Aorta (tissue), 5 donors: ENCODE data around the gene SLC8A1. TPM values are rescaled to one million over a fixed set of nuclear protein-coding genes. Genes with fewer than 3 reads are reported as not detected.

Source experiments
- ATAC-seq: fragments of 200-7000 bp; cut with Tn5 transposase; one replicate; pipeline ENCODE4 v1.9.1; 2022; ENCODE audit warnings: moderate library complexity; ENCODE audit not compliant: low FRiP score
- DNase-seq, 2 donors: peaks; one replicate each; pipeline ENCODE4 v3.0.0-alpha.2; 2020
- H3K27ac ChIP-seq, 2 donors: one replicate each; pipeline ENCODE4 v1.5.1; 2013; ENCODE audit warnings: low read length in 2 of 2, mild to moderate bottlenecking in 2 of 2, moderate library complexity in 2 of 2, control low read depth in 1 of 2, inconsistent platforms in 1 of 2, low read depth in 1 of 2
- H3K27me3 ChIP-seq, 2 donors: one replicate each; pipeline ENCODE4 v1.6.1; 2013; ENCODE audit warnings: control low read depth in 1 of 2, low read length in 1 of 2, mild to moderate bottlenecking in 1 of 2, moderate library complexity in 1 of 2; ENCODE audit not compliant: insufficient read depth in 2 of 2, control insufficient read depth in 1 of 2
- H3K36me3 ChIP-seq, 2 donors: one replicate each; pipeline ENCODE4 v1.6.1; 2013; ENCODE audit warnings: control low read depth in 1 of 2, low read length in 1 of 2, mild to moderate bottlenecking in 1 of 2; ENCODE audit not compliant: insufficient read depth in 2 of 2, control insufficient read depth in 1 of 2
- H3K4me1 ChIP-seq, 2 donors: one replicate each; pipeline ENCODE4 v1.6.1; 2013; ENCODE audit warnings: low read length in 2 of 2, control low read depth in 1 of 2, mild to moderate bottlenecking in 1 of 2, moderate library complexity in 1 of 2; ENCODE audit not compliant: insufficient read depth in 2 of 2, control insufficient read depth in 1 of 2
- H3K4me3 ChIP-seq, 2 donors: one replicate each; pipeline ENCODE4 v1.5.1; 2013; ENCODE audit warnings: low read length in 2 of 2, control low read depth in 1 of 2, mild to moderate bottlenecking in 1 of 2
- H3K9me3 ChIP-seq: one replicate; pipeline ENCODE4 v1.6.1; 2013; ENCODE audit warnings: mild to moderate bottlenecking, low read length; ENCODE audit not compliant: control insufficient read depth
- WGBS, 2 donors: extraction: QIAGEN DNeasy Blood & Tissue Kit; methylation state at CpG; one replicate each; pipeline ENCODE4 v1.1.7; 2013; 5-methylcytosine and 5-hydroxymethylcytosine counted together
- intact Hi-C, 2 donors: fragments of 100-400 bp; cut with DNase I; formaldehyde crosslinking; loops; one replicate each; pipeline versions ENCODE4 v1.14.2 to v1.15.0; 2022
- polyA plus RNA-seq, 2 donors: library from polyadenylated mRNA; stranded (reverse); fragments of 200-250 nt; gene quantifications; one replicate each; pipeline ENCODE4 v1.2.3, GENCODE V29; 2013
- total RNA-seq, 2 donors: library from RNA; stranded (reverse); fragmentation: NEBNext Ultra II Directional; extraction: Animal tissue kit (Norgen Biotek cat#: 25700); gene quantifications; one replicate each; pipeline ENCODE4 v1.2.1, GENCODE V29; 2021
- donor health status: healthy with polysubstance abuse.
- donor health status: Bipolar disorder and iron deficiency.
- donor health status: DM: no; HTN: no; CAD: no.
- donor health status: DM: no; HTN: no; CAD: no.
- donor health status: DM: yes; HTN: yes; CAD: no.

Gene SLC8A1
- total and polyA plus RNA-seq, 4 donors = 0.38 to 35.9 (median 15.7) TPM

DNA sequence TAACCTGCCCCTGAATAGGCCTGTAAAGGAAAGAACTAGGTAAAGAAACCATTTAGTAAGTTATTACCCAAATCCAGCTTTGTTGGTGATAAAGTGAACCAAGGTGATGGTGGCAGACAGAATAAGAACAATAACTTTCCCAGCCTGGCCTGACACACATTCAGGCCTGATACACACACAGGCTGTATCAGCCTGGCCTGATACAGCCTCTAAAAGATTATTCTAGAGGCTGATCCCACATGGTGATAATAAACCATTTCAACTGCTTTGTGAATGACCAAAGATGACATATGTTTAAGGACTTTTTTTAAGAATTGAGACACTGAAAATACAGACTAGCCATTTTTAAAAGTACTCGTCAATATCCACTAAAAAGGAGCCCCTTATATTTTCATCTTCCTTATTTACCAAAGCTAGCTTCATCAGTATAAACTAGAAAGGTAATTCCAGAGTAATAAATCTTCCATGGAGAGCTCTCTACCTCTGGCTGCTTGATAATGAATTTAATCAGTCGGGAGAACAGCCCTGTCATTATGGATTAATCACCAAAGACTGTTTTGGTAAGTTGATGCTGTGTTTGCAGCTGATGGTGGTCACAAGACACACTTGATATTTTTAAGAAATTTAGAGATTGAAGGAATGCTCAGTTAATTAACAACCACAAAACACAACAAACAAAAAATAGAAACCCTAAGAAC lies 77.2 kb downstream of the SLC8A1 start:
- H3K36me3 ChIP-seq = no peaks in the 10 kb centered on the region
- intact Hi-C loops = no loop called here
- ATAC-seq = no peak
- H3K27me3 ChIP-seq = no peaks in the 10 kb centered on the region
- H3K27ac ChIP-seq = no peak overlapping the region
- no peak overlapping the region for H3K4me3 ChIP-seq
- no peaks in the 10 kb centered on the region for H3K9me3 ChIP-seq
- WGBS, 2 donors = 94 to 95% methylated on average over 2 of the region's 2 CpGs
- peaks cover 0 to 6% of the 10 kb centered on the region in 2 donors for H3K4me1 ChIP-seq
- DNase-seq = no peak

DNA sequence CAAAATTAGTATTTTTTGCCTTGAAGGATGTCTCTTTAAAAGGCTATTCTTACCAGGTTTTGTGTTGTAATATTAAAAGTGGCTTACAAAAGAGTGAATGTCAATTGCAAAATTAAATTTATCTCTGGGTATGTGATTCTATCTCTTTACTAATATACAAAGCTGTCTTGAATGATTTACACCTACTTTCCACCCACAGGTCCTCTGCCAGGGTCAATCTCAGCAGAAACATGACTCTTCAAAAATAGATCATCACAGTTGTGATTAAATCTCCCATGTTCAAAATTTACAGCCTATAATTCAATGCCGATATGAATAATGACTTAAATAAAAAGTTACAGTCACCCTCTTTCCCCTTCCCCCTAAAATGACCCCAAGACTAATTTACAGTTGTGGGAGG lies 78.8 kb downstream of the SLC8A1 start:
- WGBS, 2 donors = 64 to 74% methylated on average over 1 of the region's 1 CpG
- intact Hi-C loops = no loop called here
- DNase-seq (no peak), ATAC-seq (no peak)
- Histone ChIP-seq H3K36me3 (no peaks in the 10 kb centered on the region), H3K9me3 (no peaks in the 10 kb centered on the region), H3K27me3 (no peaks in the 10 kb centered on the region), H3K4me1 (peaks cover 0 to 6% of the 10 kb centered on the region in 2 donors), H3K27ac (no peak overlapping the region), H3K4me3 (no peak overlapping the region)

DNA sequence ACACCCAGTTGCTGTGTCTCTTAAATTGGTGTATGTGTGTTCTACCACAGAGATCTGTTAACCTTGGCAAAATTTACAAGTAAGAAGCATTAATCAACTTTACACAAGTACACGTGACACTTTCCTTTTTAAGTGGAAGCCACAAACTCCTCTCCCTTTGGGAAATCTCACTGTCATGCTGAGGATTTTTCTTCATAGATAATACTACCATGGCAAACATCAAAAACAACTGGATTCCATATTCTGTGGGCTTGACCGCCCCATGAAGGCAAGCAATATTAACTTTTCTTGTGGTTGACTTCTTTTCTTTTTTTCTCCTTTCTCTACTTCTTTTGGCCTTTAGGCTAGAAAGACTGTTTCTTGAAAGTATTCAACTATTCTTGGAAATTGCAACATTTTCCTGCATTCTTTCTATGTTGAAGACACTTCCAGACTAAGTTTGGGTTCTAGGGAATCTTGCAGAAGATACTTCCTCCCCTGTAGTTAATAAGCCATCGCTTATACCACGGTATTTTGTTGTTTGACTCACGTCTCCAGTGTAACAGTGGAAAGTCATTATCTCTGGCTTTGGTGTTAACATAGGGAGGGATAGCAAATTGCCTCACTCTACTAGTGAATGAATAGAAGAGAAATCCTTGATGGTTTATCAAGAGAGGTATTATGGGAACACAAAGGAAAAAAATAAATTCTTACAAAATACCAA lies 79.5 kb downstream of the SLC8A1 start:
- no peaks in the 10 kb centered on the region for H3K36me3 ChIP-seq
- no peak overlapping the region for H3K27ac ChIP-seq
- H3K4me3 ChIP-seq = no peak overlapping the region
- no peak for DNase-seq
- H3K4me1 ChIP-seq = peaks cover 0 to 6% of the 10 kb centered on the region in 2 donors
- H3K9me3 ChIP-seq = no peaks in the 10 kb centered on the region
- WGBS, 2 donors = 69 to 71% methylated on average over 5 of the region's 5 CpGs
- ATAC-seq = peak; percentile 45
- no peaks in the 10 kb centered on the region for H3K27me3 ChIP-seq
- intact Hi-C loops = no loop called here

DNA sequence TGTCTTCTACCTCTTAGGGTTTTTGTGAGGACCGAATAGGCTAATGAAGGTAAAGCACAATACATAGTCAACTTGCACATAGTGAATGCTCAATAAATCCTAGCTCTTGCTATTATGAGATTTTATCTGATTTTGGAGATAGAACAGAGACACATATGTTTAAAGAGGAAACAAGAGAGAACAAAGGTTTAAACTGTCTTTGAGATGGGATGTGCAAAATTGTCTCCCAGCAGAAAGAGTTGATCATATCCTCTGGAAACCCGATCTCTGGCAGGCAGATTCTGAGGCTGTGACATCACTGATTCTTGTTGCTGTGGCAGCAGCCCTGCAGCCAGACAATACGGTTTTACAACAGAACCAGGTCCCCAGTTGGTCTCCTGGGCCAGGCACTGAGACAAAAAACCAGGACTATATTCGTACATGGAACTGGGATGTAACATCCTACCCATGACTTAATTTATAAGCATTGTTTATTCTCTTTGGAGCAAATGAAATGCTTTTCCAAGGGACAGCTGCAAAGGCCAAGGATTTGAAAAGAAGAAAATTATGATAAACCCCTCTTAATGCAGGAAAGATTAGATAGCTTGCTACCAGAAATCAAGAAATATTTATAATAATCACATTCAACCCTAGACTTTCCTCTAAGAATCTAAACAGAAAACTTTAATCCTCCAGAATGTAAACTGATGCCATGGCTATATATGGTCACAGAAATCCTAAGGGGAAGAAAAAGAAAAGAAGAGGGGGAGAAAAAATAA lies 80.2 kb downstream of the SLC8A1 start:
- peaks cover 0 to 4% of the 10 kb centered on the region in 2 donors for H3K4me1 ChIP-seq
- intact Hi-C loops = no loop called here
- no peaks in the 10 kb centered on the region for H3K36me3 ChIP-seq
- DNase-seq (peak; percentile 68 to 76), ATAC-seq (peak; percentile 83)
- no peak overlapping the region for H3K4me3 ChIP-seq
- no peak overlapping the region for H3K27ac ChIP-seq
- H3K9me3 ChIP-seq = no peaks in the 10 kb centered on the region
- WGBS, 2 donors = 18 to 19% methylated on average over 4 of the region's 4 CpGs
- no peaks in the 10 kb centered on the region for H3K27me3 ChIP-seq

DNA sequence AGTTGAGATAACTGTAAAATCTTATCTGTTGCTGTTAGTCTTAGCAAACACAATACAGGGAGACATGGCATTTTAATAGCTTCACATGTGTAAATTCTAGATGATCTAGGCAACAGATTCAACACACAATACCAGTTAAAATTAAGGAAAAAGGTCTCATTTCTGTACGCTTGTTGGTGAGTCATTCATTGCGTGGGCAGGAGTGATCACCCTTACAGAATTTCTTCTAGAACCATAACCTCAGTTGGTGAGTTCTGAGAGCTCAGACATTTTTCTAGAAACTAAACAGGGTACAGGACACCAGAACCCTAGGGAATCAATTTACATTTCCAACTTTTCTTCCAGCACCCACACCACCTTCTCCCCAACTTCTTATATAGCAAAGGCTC lies 81.9 kb downstream of the SLC8A1 start:
- 83 to 84% methylated on average over 2 of the region's 2 CpGs for WGBS, 2 donors
- no peaks in the 10 kb centered on the region for H3K9me3 ChIP-seq
- H3K27ac ChIP-seq = no peak overlapping the region
- ATAC-seq (no peak), DNase-seq (no peak)
- no peaks in the 10 kb centered on the region for H3K27me3 ChIP-seq
- H3K4me3 ChIP-seq = no peak overlapping the region
- no peaks in the 10 kb centered on the region for H3K36me3 ChIP-seq
- intact Hi-C loops = no loop called here
- peaks cover 0 to 4% of the 10 kb centered on the region in 2 donors for H3K4me1 ChIP-seq

DNA sequence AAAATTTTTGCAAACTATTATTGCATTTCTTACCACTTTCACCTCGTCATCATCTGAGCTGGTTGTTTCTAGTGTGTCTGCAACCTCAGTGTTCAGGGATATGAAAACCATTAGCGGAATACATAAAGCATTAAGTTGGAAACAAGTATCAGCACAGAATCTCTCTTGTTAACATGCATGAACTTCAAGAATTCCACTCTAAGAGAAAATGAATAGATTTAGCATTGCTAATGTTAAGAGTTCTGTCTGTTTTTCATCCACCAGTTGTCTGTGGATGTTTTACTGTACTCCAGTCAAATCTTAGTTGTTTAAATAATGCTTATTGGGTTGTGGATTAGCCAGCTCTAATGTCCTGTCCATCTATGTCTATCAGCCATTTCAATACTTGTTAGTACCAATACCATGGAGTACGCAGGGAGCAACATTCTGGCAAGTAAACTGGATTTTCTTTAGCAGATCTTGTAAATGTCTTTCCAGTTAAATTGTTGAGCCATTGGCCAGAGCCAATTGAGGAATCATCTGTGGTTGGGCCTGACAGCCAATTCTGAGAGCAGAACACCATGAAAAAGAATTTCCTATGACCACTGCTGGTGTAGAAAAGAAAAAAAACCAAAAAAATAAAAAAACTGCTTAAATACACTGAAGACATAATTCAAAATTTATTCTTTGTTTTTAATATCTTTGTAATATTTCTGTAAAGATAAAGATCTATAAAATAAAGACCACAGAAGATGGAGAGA lies 82.5 kb downstream of the SLC8A1 start:
- WGBS, 2 donors = 95 to 98% methylated on average over 3 of the region's 3 CpGs
- intact Hi-C loops = no loop called here
- no peaks in the 10 kb centered on the region for H3K36me3 ChIP-seq
- no peak overlapping the region for H3K27ac ChIP-seq
- no peaks in the 10 kb centered on the region for H3K9me3 ChIP-seq
- no peak for ATAC-seq
- H3K27me3 ChIP-seq = no peaks in the 10 kb centered on the region
- H3K4me3 ChIP-seq = no peak overlapping the region
- DNase-seq = no peak
- H3K4me1 ChIP-seq = peaks cover 0 to 4% of the 10 kb centered on the region in 2 donors

DNA sequence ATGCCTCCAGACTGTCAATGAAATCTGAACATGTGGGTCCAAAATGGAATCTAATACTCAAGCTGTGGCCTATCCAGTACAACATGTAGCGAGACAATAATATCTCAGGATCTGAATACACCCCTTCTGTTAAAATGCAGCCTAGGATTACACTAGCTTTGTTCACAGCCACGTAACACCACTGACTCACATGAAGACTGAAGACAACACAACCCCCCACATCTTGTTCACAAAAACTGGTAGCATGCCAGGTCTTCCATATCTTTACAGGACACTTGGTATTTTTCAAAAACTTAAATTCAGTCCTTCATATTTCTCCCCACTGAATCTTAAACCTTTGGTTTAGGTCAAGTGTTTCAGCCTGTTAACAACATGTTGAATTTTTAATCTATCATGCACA lies 84.2 kb downstream of the SLC8A1 start:
- Histone ChIP-seq H3K36me3 (no peaks in the 10 kb centered on the region), H3K4me3 (no peak overlapping the region), H3K27ac (no peak overlapping the region), H3K4me1 (peaks cover 0 to 4% of the 10 kb centered on the region in 2 donors), H3K27me3 (no peaks in the 10 kb centered on the region), H3K9me3 (no peaks in the 10 kb centered on the region)
- intact Hi-C loops = no loop called here
- ATAC-seq (no peak), DNase-seq (no peak)
- WGBS, 2 donors = 97 to 98% methylated on average over 2 of the region's 2 CpGs

DNA sequence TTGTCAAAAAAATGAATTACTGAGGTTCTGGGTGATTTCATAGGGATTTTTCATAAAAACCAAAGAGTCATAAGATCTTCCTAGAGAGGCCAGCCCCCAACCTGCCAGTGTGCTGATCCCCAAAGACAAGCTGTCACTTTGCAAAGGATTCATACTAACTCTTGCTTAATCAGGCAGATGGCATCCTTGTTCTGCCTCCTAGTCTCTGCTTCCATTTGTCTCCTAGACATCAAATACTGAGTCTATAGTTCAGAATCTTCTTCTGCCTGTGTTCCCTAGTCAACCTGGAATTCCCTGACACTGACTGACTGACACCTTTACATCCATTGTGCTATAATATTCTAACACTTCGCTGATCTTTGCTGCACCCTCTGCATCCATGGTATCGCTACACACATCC lies 84.9 kb downstream of the SLC8A1 start:
- DNase-seq (no peak), ATAC-seq (no peak)
- Histone ChIP-seq H3K36me3 (no peaks in the 10 kb centered on the region), H3K4me3 (no peak overlapping the region), H3K4me1 (peaks cover 0 to 4% of the 10 kb centered on the region in 2 donors), H3K9me3 (no peaks in the 10 kb centered on the region), H3K27ac (no peak overlapping the region), H3K27me3 (no peaks in the 10 kb centered on the region)
- intact Hi-C loops = no loop called here
- WGBS, 2 donors = 98 to 100% methylated on average over 2 of the region's 2 CpGs
